HG03064 (cell line): ENCODE measurements around the gene KDM4B.

ENCODE experiments used
- ATAC-seq: cut with Tn5 transposase; IDR thresholded peaks from one replicate; pipeline ENCODE4 v1.9.1; 2021; ENCODE audit warnings: low read depth; ENCODE audit not compliant: unreplicated experiment

Gene KDM4B

GRCh38 chr19:5081443-5082161, 112.7 kb downstream of the KDM4B start:
- no peak for ATAC-seq

- no peak for ATAC-seq
Measured at GRCh38 chr19:5083547-5083965, 114.6 kb downstream of the KDM4B start.

DNA sequence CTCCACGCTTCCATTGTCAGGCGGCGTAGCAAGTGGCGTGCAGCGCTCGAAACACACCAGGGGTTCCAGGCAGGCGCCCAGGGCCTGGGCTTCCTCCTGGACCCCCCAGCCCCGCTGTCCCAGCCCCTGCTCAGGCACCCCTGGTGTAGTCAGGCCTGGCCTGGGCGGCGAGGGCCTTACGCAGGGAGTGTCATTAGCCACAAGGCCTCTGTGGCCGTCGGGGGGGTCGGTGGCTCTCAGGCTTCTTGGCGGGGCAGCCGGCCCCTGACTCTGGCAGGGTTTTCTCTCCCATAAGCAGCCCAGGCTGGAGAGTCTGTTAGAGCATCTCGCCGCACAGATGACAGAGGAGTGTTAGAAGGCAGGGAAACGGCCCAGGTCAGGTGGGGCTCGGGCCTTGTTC, 116.7 kb downstream of the KDM4B start:
- ATAC-seq: no peak

DNA sequence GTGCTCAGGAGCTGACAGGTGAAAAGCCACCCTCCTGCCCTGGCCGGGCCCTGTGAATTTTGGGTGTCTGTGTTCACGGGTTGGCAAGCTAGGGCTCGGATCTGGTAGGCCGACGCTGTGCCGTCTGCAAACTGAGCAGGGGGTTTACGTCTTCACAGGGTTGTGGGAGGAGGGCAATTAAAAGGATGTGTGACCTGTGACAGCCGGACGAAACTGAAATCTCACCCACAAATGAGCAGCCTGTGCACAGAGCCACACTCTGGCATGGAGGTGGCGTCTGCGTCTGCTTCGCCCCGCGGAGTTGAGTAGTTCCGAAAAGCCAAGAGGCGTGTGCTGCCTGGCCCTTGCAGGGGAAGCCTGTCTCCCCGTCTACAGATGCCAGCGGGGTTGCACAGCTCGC, 117.3 kb downstream of the KDM4B start:
- no peak for ATAC-seq

DNA sequence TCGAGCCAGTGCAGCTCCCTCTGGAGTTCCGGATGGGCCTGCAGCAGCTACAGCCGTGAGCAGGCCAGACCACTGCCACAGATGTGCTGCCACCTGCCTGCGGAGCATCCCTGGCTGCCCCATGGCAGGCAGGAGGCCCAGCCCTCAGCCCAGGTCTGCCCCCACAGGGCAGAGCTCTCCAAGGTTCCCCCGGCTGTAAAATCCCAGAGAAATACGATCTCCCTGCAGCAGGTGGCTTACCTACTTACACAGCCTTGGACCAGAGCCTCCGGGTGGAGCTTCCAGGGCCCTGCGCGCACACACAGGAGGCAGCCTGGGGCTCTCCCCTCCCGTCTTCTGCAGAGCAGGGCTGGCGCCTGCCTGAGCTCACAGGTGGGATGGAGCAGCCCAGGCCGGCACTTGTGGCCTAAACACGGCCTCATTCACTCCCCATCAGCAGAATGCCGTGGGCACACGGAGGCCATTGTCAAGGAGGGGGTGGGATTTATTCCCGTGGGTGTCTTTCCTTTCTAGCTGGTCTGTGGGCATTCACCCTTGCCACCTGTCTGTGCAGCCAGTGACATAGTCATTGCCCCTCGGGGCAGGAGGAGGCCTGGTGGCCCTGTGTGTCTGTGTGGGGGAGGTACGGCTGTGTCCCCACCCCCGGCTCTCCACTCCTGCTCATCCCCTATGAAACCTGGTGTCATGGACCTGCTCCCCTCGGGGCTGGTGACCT, 118.0 kb downstream of the KDM4B start:
- no peak for ATAC-seq

- ATAC-seq: no peak
Measured at GRCh38 chr19:5089283-5089682, 120.4 kb downstream of the KDM4B start.

- ATAC-seq: no peak
Measured at GRCh38 chr19:5090465-5091017, 121.6 kb downstream of the KDM4B start.

GRCh38 chr19:5091018-5091683, 122.2 kb downstream of the KDM4B start:
- no peak for ATAC-seq

DNA sequence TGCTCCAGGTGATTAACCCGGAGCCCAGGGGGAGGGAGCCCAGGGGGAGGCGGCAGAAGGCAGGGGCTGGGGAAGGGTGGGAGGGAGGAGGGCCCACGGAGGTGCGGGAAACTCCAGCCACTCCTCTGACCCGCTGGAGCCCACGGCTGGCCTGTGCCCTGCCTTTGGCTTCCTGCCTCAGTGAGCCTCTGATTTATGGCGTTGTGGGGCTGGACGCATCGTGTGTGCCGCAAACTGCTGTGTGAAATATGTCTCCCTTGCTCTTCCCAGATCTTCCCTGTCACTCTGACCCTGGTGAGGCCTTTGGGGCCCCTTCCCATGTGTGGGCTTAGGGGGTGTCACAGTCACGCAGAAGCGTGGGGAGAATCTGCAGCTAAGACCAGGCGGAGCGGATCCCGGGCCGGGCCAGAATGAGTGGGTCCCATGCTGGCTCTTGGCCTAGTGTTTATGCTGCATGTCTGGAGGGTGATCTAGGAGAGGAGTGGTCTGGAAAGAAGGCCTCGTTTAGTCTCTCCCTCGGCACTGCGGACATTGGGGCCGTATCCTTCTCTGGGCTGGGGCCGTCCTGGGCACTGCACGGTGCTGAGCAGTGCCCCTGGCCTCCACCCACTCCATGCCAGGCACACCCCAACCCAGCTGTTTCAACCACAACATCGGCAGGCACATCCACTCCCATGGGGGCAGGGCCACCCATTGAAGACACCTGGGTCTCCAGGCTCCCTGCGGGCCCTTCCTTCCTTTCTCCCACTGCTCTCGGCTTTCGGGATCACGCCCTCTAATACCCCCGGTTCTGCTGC, 123.0 kb downstream of the KDM4B start:
- ATAC-seq: no peak

GRCh38 chr19:5092481-5092843, 123.5 kb downstream of the KDM4B start:
- ATAC-seq: no peak

GRCh38 chr19:5093297-5093928, 124.5 kb downstream of the KDM4B start:
- ATAC-seq: no peak

DNA sequence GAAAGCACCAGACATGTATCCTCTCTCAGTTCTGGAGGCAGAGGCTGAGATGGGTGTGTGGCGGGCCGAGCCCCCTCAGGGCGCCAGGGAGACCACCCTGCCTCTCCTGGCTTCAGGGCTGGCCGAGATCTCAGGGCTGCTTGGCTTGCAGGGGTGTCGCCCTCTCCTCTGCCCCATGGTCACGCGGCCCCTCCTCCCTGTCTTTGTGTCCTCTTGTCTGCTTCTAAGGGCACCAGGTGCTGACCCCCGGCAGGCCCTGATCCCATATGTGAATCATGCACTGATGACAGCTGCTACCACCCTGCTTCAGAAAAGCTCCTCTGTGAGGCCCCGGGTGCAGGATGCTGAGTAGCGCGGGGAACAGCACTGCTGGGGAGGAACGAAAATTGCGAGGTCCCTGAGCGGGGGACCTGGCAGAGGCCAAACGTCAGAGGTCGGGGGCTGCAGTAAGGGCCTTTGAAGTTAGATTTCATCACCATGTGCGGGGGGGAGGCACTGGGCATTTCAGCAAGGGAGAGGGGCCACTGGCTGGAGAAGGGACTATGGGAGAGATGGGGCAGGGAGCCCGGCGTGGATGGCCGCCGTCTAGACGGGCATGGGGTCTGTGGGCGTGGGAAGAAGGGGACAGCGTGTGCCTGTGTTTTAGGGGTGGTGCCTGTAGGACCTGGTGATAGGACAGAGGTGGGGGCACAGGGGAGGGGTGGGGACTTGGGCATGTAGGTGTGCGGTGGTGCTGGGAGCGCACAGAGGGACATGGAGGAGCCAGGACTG, 125.2 kb downstream of the KDM4B start:
- ATAC-seq: no peak

DNA sequence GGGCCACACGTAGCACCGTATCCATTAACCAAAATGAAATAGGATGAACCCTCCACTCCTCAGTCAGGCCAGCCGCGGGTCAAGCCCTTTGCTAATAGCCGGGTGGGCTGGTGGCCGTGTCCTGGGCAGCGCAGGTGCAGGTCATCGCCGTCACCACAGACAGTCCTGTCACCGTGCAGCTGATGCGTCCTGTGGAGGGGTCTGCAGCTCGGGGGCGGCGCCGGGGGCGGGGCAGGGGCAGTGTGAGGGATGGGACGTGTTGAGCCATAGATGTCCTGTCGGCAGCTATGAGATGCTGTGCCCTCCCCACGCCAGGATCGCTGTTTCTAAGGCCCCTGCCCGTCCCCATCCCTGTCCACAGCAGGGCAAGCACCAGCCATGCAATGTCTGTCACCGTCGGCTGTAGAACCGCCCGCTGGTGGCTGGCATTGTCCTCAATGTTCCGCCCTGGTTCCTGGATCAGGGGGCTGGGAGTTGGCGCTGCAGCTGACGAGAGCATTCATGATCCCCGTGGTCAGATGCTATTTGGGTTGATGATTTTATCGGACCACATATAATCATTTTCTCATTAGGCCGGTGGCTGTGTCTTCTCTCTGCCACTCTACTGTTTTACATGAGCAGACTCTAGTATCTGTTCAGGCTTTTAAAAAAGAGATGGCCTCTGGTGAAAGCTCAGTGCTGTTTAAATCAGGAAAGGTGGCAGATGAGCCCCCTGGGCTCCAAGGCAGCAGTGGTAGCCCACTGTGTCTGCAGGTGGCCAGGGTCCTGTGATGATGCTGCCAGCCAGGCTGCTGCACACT, 126.1 kb downstream of the KDM4B start:
- ATAC-seq: no peak

- no peak for ATAC-seq
Measured at GRCh38 chr19:5095568-5095850, 126.6 kb downstream of the KDM4B start.

DNA sequence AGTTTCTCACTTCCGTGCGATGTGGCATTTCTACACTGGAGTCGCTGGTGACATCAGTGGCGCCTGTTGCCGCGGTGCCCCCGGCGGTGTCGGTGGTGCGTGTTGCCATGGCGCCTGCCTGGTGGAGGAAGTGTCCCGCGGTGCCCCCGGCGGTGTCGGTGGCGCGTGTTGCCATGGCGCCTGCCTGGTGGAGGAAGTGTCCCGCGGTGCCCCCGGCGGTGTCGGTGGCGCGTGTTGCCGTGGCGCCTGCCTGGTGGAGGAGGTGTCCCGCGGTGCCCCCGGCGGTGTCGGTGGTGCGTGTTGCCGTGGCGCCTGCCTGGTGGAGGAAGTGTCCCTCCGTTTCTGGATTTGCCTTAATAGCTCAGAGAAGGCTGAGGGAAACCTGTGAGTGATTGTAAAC, 127.6 kb downstream of the KDM4B start:
- no peak for ATAC-seq

DNA sequence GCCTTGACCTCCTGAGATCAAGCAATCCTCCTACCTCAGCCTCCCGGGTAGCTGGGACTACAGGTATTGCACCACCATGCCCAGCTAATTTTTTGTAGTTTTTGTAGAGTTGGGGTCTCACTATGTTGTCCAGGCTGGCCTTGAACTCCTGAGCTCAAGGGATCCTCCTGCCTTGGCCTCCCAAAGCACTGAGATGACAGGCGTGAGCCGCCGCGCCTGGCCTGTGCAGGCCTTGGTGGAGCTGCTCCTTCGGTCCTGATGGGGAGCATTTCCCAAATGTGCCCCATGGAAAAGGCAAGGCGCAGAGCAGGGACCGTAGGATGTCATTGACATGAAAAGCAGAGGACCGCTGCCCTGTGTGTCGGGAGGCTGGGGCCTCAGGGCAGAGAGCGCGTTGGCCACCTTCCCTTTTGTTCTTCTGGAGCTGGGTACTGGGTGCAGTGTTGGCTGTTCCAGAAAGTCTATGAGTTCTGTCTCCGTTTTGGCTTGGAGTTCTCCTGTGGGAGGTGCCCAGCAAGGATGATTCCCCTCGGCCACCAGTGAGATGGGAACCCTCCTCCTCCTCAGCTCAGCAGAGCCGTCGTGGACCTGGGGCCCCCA, 128.5 kb downstream of the KDM4B start:
- ATAC-seq: no peak

- ATAC-seq: no peak
Measured at GRCh38 chr19:5097959-5098623, 129.2 kb downstream of the KDM4B start.

GRCh38 chr19:5098646-5099045, 129.7 kb downstream of the KDM4B start:
- ATAC-seq: no peak
